A549 (cell line): ENCODE results near the gene HOXD12.

Source experiments
- CEBPB ChIP-seq, 2 experiments: fragments of >200 bp in 1 of 2; sonication (Bioruptor Twin) in 1 of 2; formaldehyde crosslinking in 1 of 2; IDR thresholded peaks; 2 replicates each; pipeline ENCODE4 v1.6.1; 2012 to 2016
- CTCF ChIP-seq: fragments of >200 bp; sonication (Bioruptor Twin); formaldehyde crosslinking; IDR thresholded peaks from 3 replicates; pipeline ENCODE4 v1.5.1; 2016
- EHF ChIP-seq: fragments of 250-450 bp; sonication (Bioruptor Pico); IDR thresholded peaks from 2 replicates; pipeline ENCODE4 v1.5.0; 2020; ENCODE audit warnings: mild to moderate bottlenecking
- ELK1 ChIP-seq: fragments of 150-350 bp; IDR thresholded peaks from 2 replicates; pipeline ENCODE4 v1.6.1; 2014; ENCODE audit warnings: low read depth, mild to moderate bottlenecking, low read length
- ESRRA ChIP-seq: fragments of 150-350 bp; IDR thresholded peaks from 2 replicates; pipeline ENCODE4 v1.6.1; 2014; ENCODE audit warnings: mild to moderate bottlenecking, low read length, borderline replicate concordance
- HDAC2 ChIP-seq: fragments of 200-600 bp; sonication (generic); IDR thresholded peaks from 2 replicates; pipeline ENCODE4 v1.6.1; 2016
- HOXA7 ChIP-seq: fragments of 250-450 bp; sonication (Bioruptor Pico); IDR thresholded peaks from 2 replicates; pipeline ENCODE4 v1.5.0; 2020; ENCODE audit warnings: mild to moderate bottlenecking, moderate library complexity
- MAFK ChIP-seq: fragments of 450-650 bp; IDR thresholded peaks from 2 replicates; pipeline ENCODE4 v1.6.1; 2014; ENCODE audit not compliant: partially characterized antibody
- PBX3 ChIP-seq: IDR thresholded peaks from 2 replicates; pipeline ENCODE4 v1.6.1; 2012
- POLR2A ChIP-seq: IDR thresholded peaks from 2 replicates; pipeline ENCODE4 v1.6.1; 2012; ENCODE audit warnings: mild to moderate bottlenecking, low read length
- RNF2 ChIP-seq: fragments of 200-600 bp; sonication (generic); IDR thresholded peaks from 2 replicates; pipeline ENCODE4 v1.6.1; 2016; ENCODE audit warnings: low read depth, mild to moderate bottlenecking, antibody characterized with exemption, moderate library complexity, borderline replicate concordance
- SREBF2 ChIP-seq: fragments of 450-650 bp; IDR thresholded peaks from 2 replicates; pipeline ENCODE4 v1.6.1; 2014; ENCODE audit warnings: mild to moderate bottlenecking, moderate library complexity
- TF ChIP-seq, protein P1 (sequence below): IDR thresholded peaks from 2 replicates; pipeline ENCODE4 v1.6.1; 2012
- TF ChIP-seq, protein P2 (sequence below): IDR thresholded peaks from 2 replicates; pipeline ENCODE4 v1.6.1; 2012; ENCODE audit warnings: low read depth, borderline replicate concordance

DNA sequence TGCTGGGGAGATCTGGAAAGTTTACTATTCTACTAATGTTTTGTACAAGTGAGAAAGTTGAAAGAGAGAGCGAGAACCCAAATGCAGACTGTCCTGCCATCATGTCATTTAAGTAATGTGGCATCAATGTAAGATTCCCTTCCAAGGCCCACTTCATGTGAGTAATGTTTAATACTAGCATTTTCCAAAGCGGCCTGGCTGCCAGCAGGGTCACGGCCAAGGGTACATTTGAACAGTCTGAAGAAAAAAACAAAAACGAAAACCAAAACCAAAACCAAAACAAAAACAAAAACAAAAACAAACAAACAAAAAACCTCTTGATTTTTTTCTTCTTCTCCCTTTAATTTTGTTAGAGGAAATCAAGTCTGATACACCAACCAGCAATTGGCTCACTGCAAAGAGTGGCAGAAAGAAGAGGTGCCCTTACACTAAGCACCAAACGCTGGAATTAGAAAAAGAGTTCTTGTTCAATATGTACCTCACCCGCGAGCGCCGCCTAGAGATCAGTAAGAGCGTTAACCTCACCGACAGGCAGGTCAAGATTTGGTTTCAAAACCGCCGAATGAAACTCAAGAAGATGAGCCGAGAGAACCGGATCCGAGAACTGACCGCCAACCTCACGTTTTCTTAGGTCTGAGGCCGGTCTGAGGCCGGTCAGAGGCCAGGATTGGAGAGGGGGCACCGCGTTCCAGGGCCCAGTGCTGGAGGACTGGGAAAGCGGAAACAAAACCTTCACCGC lies 19.2 kb downstream of the HOXD12 start:
- no peak for TF ChIP-seq HOXA7 (CRISPR knock-in tag)
- TF ChIP-seq EHF: no peak
- TF ChIP-seq MAFK: no peak
- TF ChIP-seq SREBF2: no peak
- TF ChIP-seq HDAC2: no peak
- peak; percentile 75 for TF ChIP-seq CTCF
- TF ChIP-seq ELK1: no peak
- no peak for TF ChIP-seq POLR2A
- TF ChIP-seq RNF2: no peak
- no peak for TF ChIP-seq CEBPB (IDR thresholded peaks at IDR 0.05)
- TF ChIP-seq ESRRA: no peak
- no peak for TF ChIP-seq PBX3
- TF ChIP-seq, protein P1, sequence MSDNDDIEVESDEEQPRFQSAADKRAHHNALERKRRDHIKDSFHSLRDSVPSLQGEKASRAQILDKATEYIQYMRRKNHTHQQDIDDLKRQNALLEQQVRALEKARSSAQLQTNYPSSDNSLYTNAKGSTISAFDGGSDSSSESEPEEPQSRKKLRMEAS: no peak
- TF ChIP-seq, protein P2, sequence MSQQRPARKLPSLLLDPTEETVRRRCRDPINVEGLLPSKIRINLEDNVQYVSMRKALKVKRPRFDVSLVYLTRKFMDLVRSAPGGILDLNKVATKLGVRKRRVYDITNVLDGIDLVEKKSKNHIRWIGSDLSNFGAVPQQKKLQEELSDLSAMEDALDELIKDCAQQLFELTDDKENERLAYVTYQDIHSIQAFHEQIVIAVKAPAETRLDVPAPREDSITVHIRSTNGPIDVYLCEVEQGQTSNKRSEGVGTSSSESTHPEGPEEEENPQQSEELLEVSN: no peak
